Measurements from ENCODE around the gene HS1BP3.

HS1BP3 gene

DNA sequence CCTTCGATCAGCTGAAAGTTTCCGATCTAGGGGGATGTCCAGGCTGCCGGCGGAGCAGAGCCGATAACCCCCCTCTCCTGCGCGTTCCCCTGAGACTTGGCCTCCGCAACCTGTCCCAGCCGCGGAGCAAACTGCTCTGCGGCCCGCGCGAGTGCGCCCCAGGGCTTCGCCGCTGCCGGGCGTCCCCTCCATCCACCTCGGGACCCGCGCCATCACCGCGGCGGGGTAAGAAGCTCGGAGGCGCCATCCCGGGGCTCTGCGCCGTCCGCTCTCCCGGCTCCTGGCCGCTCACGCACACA is 15.1 kb upstream of the HS1BP3 start:
- Histone ChIP-seq H3K4me3 (ENCODE audit: low read length) (peak overlapping the region; percentile 65), H3K27me3 (ENCODE audit: control insufficient read depth, low read length) (peaks cover 80% of the 10 kb centered on the region)

GRCh38 chr2:20665243-20666004 is 14.5 kb upstream of the HS1BP3 start:
- peak overlapping the region; percentile 65 for H3K4me3 ChIP-seq (ENCODE audit: low read length)
- no peaks in the 10 kb centered on the region for H4K20me1 ChIP-seq (ENCODE audit: control insufficient read depth, insufficient read depth, low read depth, low read length)
- no peaks in the 10 kb centered on the region for H3K9me2 ChIP-seq (replicated peaks; ENCODE audit: control insufficient read depth, low read length)
- H3K27me3 ChIP-seq (ENCODE audit: control insufficient read depth, low read length) = peaks cover 86% of the 10 kb centered on the region
- H3K27ac ChIP-seq (ENCODE audit: low read depth, low read length) = no peak overlapping the region
- no peaks in the 10 kb centered on the region for H3F3A ChIP-seq (ENCODE audit: control insufficient read depth, insufficient read depth)
- no peaks in the 10 kb centered on the region for H3K36me3 ChIP-seq (ENCODE audit: control insufficient read depth, low read length)
- H3K9me3 ChIP-seq (ENCODE audit: control insufficient read depth, insufficient read depth, low read length) = no peaks in the 10 kb centered on the region
- H3K4me2 ChIP-seq (ENCODE audit: low read length) = peak overlapping the region; percentile 74
- peak; percentile 94; the same call in 1 of the 2 replicates for TF ChIP-seq EZH2phosphoT487 (IDR thresholded peaks at IDR 0.05; ENCODE audit: borderline replicate concordance, low read length)
- TF ChIP-seq, protein P1, sequence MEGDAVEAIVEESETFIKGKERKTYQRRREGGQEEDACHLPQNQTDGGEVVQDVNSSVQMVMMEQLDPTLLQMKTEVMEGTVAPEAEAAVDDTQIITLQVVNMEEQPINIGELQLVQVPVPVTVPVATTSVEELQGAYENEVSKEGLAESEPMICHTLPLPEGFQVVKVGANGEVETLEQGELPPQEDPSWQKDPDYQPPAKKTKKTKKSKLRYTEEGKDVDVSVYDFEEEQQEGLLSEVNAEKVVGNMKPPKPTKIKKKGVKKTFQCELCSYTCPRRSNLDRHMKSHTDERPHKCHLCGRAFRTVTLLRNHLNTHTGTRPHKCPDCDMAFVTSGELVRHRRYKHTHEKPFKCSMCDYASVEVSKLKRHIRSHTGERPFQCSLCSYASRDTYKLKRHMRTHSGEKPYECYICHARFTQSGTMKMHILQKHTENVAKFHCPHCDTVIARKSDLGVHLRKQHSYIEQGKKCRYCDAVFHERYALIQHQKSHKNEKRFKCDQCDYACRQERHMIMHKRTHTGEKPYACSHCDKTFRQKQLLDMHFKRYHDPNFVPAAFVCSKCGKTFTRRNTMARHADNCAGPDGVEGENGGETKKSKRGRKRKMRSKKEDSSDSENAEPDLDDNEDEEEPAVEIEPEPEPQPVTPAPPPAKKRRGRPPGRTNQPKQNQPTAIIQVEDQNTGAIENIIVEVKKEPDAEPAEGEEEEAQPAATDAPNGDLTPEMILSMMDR (IDR thresholded peaks at IDR 0.05; ENCODE audit: low read depth, low read length, poor library complexity, severe bottlenecking) = no peak
- H3K79me2 ChIP-seq (ENCODE audit: control insufficient read depth, low read length) = no peaks in the 10 kb centered on the region
- peaks cover 15% of the 10 kb centered on the region for H3K4me1 ChIP-seq (ENCODE audit: control insufficient read depth, low read length)

More for the DNA sequence above, 15.1 kb upstream of the HS1BP3 start:
- no peaks in the 10 kb centered on the region for H3K9me2 ChIP-seq (replicated peaks; ENCODE audit: control insufficient read depth, low read length)
- peak overlapping the region; percentile 74 for H3K4me2 ChIP-seq (ENCODE audit: low read length)
- H3K4me1 ChIP-seq (ENCODE audit: control insufficient read depth, low read length) = peaks cover 15% of the 10 kb centered on the region
- TF ChIP-seq, protein P1 (IDR thresholded peaks at IDR 0.05; ENCODE audit: low read depth, low read length, poor library complexity, severe bottlenecking) = no peak
- no peak; the same call in 1 of the 2 replicates for TF ChIP-seq EZH2phosphoT487 (IDR thresholded peaks at IDR 0.05; ENCODE audit: borderline replicate concordance, low read length)
- no peak overlapping the region for H3K27ac ChIP-seq (ENCODE audit: low read depth, low read length)
- H3F3A ChIP-seq (ENCODE audit: control insufficient read depth, insufficient read depth) = no peaks in the 10 kb centered on the region
- H3K9me3 ChIP-seq (ENCODE audit: control insufficient read depth, insufficient read depth, low read length) = no peaks in the 10 kb centered on the region
- H3K36me3 ChIP-seq (ENCODE audit: control insufficient read depth, low read length) = no peaks in the 10 kb centered on the region
- H4K20me1 ChIP-seq (ENCODE audit: control insufficient read depth, insufficient read depth, low read depth, low read length) = no peaks in the 10 kb centered on the region
- no peaks in the 10 kb centered on the region for H3K79me2 ChIP-seq (ENCODE audit: control insufficient read depth, low read length)

DNA sequence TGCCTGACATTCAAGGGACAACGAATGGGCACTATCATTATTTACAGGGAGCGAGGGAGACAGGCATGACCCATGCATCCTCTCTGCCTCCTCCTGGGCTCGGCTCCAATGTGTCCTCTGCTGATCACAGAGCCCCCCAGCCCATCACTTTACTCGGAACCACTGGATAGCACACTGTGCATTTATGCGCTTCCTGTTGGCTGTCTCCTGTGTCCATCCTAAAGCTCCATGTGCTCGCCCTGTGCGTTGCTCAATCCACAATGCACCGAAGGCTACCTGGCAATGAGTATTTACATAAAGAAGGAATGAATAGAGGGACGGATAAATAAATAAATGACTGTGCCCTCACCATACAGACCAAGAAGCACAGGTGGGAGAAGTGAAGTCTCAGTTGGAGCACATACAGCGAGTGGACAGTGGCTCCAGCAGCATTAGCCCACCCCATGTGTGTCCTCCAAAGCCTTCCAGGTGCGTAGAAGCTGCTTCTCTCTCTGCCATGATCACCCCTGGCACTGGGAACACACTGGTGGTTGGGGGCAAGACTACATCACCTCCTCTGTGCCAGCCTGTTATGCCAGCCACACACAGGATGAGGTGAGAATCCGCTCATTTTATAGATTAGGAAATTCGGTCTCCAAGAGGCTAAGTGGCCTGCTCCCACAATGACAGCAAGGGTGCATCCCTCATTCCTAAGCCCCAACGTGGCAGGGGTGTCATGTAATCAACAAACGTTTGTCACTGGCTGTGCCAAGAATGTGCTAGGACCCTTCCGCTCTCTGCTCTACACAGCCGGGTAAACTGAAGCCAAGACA is 13.7 kb upstream of the HS1BP3 start:
- Histone ChIP-seq H3K4me2 (ENCODE audit: low read length) (no peak overlapping the region), H3K27me3 (ENCODE audit: control insufficient read depth, low read length) (peaks cover 88% of the 10 kb centered on the region), H4K20me1 (ENCODE audit: control insufficient read depth, insufficient read depth, low read depth, low read length) (no peaks in the 10 kb centered on the region)

More for the DNA sequence above, 13.7 kb upstream of the HS1BP3 start:
- H3K9me2 ChIP-seq (replicated peaks; ENCODE audit: control insufficient read depth, low read length) = no peaks in the 10 kb centered on the region
- no peaks in the 10 kb centered on the region for H3F3A ChIP-seq (ENCODE audit: control insufficient read depth, insufficient read depth)
- TF ChIP-seq EZH2phosphoT487 (IDR thresholded peaks at IDR 0.05; ENCODE audit: borderline replicate concordance, low read length) = 0 out of 2 replicates have a peak, but pooled peaks have one; percentile 10
- TF ChIP-seq, protein P1 (IDR thresholded peaks at IDR 0.05; ENCODE audit: low read depth, low read length, poor library complexity, severe bottlenecking) = no peak
- no peak overlapping the region for H3K4me3 ChIP-seq (ENCODE audit: low read length)
- H3K36me3 ChIP-seq (ENCODE audit: control insufficient read depth, low read length) = no peaks in the 10 kb centered on the region
- H3K4me1 ChIP-seq (ENCODE audit: control insufficient read depth, low read length) = peaks cover 15% of the 10 kb centered on the region
- H3K27ac ChIP-seq (ENCODE audit: low read depth, low read length) = no peak overlapping the region
- no peaks in the 10 kb centered on the region for H3K79me2 ChIP-seq (ENCODE audit: control insufficient read depth, low read length)
- no peaks in the 10 kb centered on the region for H3K9me3 ChIP-seq (ENCODE audit: control insufficient read depth, insufficient read depth, low read length)

Measured in DOHH2 (cell line).